GM13977 (cell line): ENCODE data around the gene ITGB1BP1.

ENCODE experiments used
- DNase-seq: peaks from one replicate; pipeline ENCODE4 v3.0.0; 2012; ENCODE audit warnings: low spot score
- CTCF ChIP-seq: IDR thresholded peaks from 2 replicates; pipeline ENCODE4 v1.5.1; 2012; ENCODE audit warnings: mild to moderate bottlenecking, control low read depth; ENCODE audit not compliant: insufficient read depth; ENCODE audit errors: extremely low read depth, missing control alignments
- in situ Hi-C: fragments of 300-500 bp; cut with MboI; formaldehyde crosslinking; loops from one replicate; pipeline ENCODE4 v1.12.0; 2022; ENCODE audit warnings: low sequenced_read_pairs, low pct_unique_long_range_greater_than_20kb, mixed read lengths, inconsistent platforms; ENCODE audit not compliant: unreplicated experiment

The ITGB1BP1 gene

DNA sequence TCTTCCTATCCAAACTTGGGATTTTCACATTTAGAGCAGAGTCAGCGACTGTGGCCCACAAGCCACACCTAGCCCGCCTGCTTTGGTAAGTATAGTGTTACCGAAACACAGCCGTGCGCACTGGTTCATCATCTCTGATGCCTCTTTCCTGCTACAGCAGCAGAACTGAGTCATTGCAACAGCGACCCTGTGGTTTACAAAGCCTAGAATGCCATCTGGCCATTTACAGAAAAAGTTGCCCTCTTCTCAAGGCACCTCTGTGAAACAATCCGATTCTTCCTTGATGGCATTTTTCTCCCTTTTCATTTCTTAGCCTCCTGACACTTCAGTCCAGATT, 40.3 kb upstream of the ITGB1BP1 start:
- in situ Hi-C loops: no loop called here
- TF ChIP-seq CTCF: no peak
- DNase-seq: no peak

DNA sequence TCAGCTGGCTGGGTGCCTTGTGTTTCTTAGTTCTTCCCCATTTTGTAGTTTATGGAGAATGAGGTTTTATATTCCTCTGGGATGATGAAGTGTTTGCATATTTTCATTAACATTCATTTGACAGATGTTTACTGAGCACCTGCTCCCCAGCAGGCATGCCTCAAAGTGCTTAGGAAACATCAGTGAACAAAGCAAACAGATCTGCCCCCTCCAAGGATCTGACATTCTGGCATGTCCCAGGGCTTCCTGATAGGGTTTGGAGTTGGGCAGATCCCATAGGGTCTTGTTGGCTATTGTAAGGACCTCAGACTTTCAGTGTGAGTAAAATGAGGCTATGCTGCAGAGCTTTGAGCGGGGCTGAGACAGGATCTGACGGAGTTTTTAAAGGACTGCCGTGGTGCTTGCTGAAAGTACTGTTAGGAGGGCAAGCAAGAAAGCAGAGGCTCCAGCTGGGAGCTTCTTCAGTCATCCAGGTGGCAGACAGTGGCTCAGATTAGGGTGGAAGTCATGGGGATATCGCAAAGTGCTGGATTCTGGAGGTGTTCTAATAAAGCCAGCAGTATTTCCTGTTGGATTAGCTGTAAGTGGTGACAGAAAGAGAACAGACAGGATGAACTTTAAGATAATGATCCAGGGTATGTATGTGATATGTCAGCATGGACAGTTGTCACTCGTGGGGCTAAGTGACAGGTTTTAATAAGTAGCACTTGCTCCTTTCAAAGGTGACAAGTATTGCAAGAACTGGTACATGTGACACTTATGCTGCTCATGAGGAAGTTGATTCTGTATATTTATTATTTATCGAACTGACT, 39.8 kb upstream of the ITGB1BP1 start:
- in situ Hi-C loops: no loop called here
- TF ChIP-seq CTCF: no peak
- no peak for DNase-seq

DNA sequence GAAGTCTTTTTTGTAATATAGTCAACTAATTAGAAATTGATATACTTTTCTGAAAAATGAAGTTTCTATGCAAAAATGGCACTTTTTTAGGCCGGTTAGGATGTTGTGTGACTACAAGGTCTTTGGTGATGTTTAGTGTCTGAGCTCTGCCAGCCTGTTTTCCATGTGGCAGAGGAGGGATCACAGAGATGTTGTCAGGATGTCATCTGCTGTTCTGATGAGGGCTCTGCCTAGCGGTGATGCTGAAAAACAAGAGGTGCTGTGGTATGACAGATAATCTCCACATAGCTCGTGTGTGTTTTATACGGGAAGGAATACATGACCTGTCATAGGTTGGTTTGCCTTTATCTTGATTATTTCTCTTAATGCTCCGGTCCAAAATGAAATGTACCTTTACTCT, 39.0 kb upstream of the ITGB1BP1 start:
- in situ Hi-C loops: no loop called here
- DNase-seq: no peak
- no peak for TF ChIP-seq CTCF

GRCh38 chr2:9461079-9461478, 37.8 kb upstream of the ITGB1BP1 start:
- TF ChIP-seq CTCF: no peak
- no peak for DNase-seq
- in situ Hi-C loops: no loop called here

DNA sequence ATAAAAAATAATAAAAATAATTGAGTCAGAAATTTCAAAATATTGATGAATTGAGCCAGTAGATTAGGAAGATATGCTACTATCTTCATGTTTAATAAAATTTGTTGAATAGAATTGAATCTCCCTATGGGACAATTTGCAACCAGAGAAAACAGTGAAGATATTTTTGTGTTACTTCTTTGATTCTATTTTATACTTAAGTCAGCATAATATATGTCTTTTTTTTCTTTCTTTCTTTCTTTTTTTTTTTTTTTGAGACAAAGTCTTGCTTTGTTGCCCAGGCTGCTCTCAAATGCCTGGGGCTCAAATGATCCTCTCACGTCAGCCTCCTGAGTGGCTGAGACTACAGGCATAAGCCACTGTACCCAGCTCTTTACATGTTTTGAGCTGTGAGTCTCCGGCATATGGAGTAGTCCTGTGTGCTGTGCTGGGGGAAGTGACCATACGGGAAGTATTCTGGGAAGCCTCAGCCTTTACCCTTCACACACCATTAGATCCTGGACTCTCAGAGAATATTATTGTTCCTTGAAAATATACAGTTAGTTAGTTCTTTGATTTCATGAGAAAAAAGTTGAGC, 37.2 kb upstream of the ITGB1BP1 start:
- no peak for TF ChIP-seq CTCF
- no peak for DNase-seq
- in situ Hi-C loops: no loop called here

- no peak for DNase-seq
- no peak for TF ChIP-seq CTCF
- in situ Hi-C loops: no loop called here
These were observed 27.9 kb upstream of the ITGB1BP1 start for GRCh38 chr2:9451231-9451630.
